Stromal cell of bone marrow (primary cell): ENCODE measurements around the gene GNG12.
A peak's percentile ranks its signal among the peaks of the same experiment; 100 is the strongest.

ENCODE experiments used
- DNase-seq: peaks from one replicate; pipeline ENCODE4 v3.0.0-alpha.2; 2012; ENCODE audit warnings: low read depth

GNG12 gene

GRCh38 chr1:67785847-67786753 lies 47.2 kb downstream of the GNG12 start:
- no peak for DNase-seq

- DNase-seq, result no peak
Observed at GRCh38 chr1:67784545-67785186, 48.6 kb downstream of the GNG12 start.

GRCh38 chr1:67780637-67781036 lies 52.6 kb downstream of the GNG12 start:
- no peak for DNase-seq

GRCh38 chr1:67777440-67777839 lies 55.8 kb downstream of the GNG12 start:
- no peak for DNase-seq

GRCh38 chr1:67777016-67777415 lies 56.3 kb downstream of the GNG12 start:
- no peak for DNase-seq

GRCh38 chr1:67773462-67773861 lies 59.8 kb downstream of the GNG12 start:
- DNase-seq, result no peak

- no peak for DNase-seq
Observed at GRCh38 chr1:67771749-67772148, 61.5 kb downstream of the GNG12 start.

- DNase-seq, result no peak
Observed at GRCh38 chr1:67771152-67771551, 62.1 kb downstream of the GNG12 start.

- DNase-seq, result no peak
Observed at GRCh38 chr1:67769633-67770256, 63.5 kb downstream of the GNG12 start.

GRCh38 chr1:67768480-67768879 lies 64.8 kb downstream of the GNG12 start:
- no peak for DNase-seq

- DNase-seq, result no peak
Observed at GRCh38 chr1:67767103-67767782, 66.0 kb downstream of the GNG12 start.

- DNase-seq, result peak; percentile 84
Observed at GRCh38 chr1:67766141-67766978, 66.9 kb downstream of the GNG12 start.

- DNase-seq, result no peak
Observed at GRCh38 chr1:67764633-67765032, 68.6 kb downstream of the GNG12 start.

- no peak for DNase-seq
Observed at GRCh38 chr1:67761730-67762129, 71.5 kb downstream of the GNG12 start.

- DNase-seq, result no peak
Observed at GRCh38 chr1:67761091-67761490, 72.2 kb downstream of the GNG12 start.

- peak; percentile 56 for DNase-seq
Observed at GRCh38 chr1:67760030-67760821, 73.0 kb downstream of the GNG12 start.

- no peak for DNase-seq
Observed at GRCh38 chr1:67759692-67760029, 73.6 kb downstream of the GNG12 start.

- no peak for DNase-seq
Observed at GRCh38 chr1:67759066-67759465, 74.2 kb downstream of the GNG12 start.

- DNase-seq, result no peak
Observed at GRCh38 chr1:67755619-67756018, 77.6 kb downstream of the GNG12 start.

GRCh38 chr1:67755160-67755559 lies 78.1 kb downstream of the GNG12 start:
- no peak for DNase-seq

- no peak for DNase-seq
Observed at GRCh38 chr1:67754526-67754920, 78.7 kb downstream of the GNG12 start.
